H1 (cell line): ENCODE data around the gene ELF4. TPM values are rescaled to one million over a fixed set of nuclear protein-coding genes. Genes with fewer than 3 reads are reported as not detected.

ENCODE experiments used
- CTCF ChIA-PET: fragments of 300-600 bp; sonication (Branson Sonifier 250); formaldehyde crosslinking; loops from one replicate; lab custom pipeline; 2021; ENCODE audit not compliant: partially characterized antibody; lab: Charles Lee
- POLR2A ChIA-PET: fragments of 300-600 bp; sonication (Branson Sonifier 250); formaldehyde crosslinking; loops from one replicate; lab custom pipeline; 2021; ENCODE audit warnings: inconsistent platforms; ENCODE audit not compliant: partially characterized antibody; lab: Charles Lee
- DNase-seq, 2 experiments: peaks; one replicate each; pipeline versions ENCODE4 v3.0.0 to v3.0.0-alpha.2; 2010 to 2022; ENCODE audit warnings: low spot score in 2 of 2, low read depth in 1 of 2, mixed read lengths in 1 of 2
- FAIRE-seq: peaks from 2 replicates; lab custom pipeline; 2011; peaks lifted over from hg19 to GRCh38; lab: Jason Lieb, UNC
- H2AFZ ChIP-seq: 2 replicates; pipeline ENCODE4 v1.8.1; 2012; ENCODE audit warnings: low read length, inconsistent platforms
- H2AK5ac ChIP-seq: 2 replicates; pipeline ENCODE4 v1.6.1; 2013; ENCODE audit warnings: low read depth, low read length
- H2BK120ac ChIP-seq: replicated peaks from 2 replicates; pipeline ENCODE3; 2013; ENCODE audit warnings: low read depth, low read length, inconsistent platforms
- H2BK12ac ChIP-seq: 2 replicates; pipeline ENCODE4 v1.6.1; 2013; ENCODE audit warnings: low read depth, low read length
- H2BK15ac ChIP-seq: 2 replicates; pipeline ENCODE4 v1.6.1; 2013; ENCODE audit warnings: low read length
- H2BK20ac ChIP-seq: 2 replicates; pipeline ENCODE4 v1.6.1; 2013; ENCODE audit warnings: low read length
- H2BK5ac ChIP-seq: 2 replicates; pipeline ENCODE4 v1.6.1; 2013; ENCODE audit warnings: low read depth, low read length
- H3K14ac ChIP-seq: 2 replicates; pipeline ENCODE4 v1.6.1; 2013; ENCODE audit warnings: inconsistent platforms; ENCODE audit not compliant: insufficient read length
- H3K18ac ChIP-seq: 2 replicates; pipeline ENCODE4 v1.6.1; 2013; ENCODE audit warnings: low read length; ENCODE audit errors: extremely low read depth
- H3K23ac ChIP-seq: 2 replicates; pipeline ENCODE4 v1.6.1; 2013; ENCODE audit warnings: inconsistent platforms; ENCODE audit not compliant: insufficient read length
- H3K23me2 ChIP-seq: 2 replicates; pipeline ENCODE4 v1.6.1; 2013; ENCODE audit warnings: low read depth, low read length
- H3K27ac ChIP-seq: 2 replicates; pipeline ENCODE4 v1.6.1; 2011; ENCODE audit warnings: low read depth, low read length, inconsistent platforms
- H3K27me3 ChIP-seq, 4 experiments: replicated peaks in 1 of 4; 1 replicate in 1 of 4; 2 replicates in 3 of 4; pipeline versions ENCODE4 v1.6.1 to v1.8.1; 2011 to 2013; ENCODE audit warnings: low read length in 3 of 4, mild to moderate bottlenecking in 3 of 4, inconsistent platforms in 2 of 4, mixed read lengths in 2 of 4, moderate library complexity in 1 of 4; ENCODE audit not compliant: control insufficient read depth in 3 of 4, insufficient read depth in 3 of 4; ENCODE audit errors: extremely low read depth in 1 of 4
- H3K36me3 ChIP-seq, 4 experiments: 2 replicates each; pipeline versions ENCODE4 v1.6.1 to v1.8.1; 2011 to 2013; ENCODE audit warnings: mild to moderate bottlenecking in 4 of 4, low read length in 3 of 4, moderate library complexity in 2 of 4, control low read depth in 1 of 4, inconsistent platforms in 1 of 4; ENCODE audit not compliant: insufficient read depth in 4 of 4, control insufficient read depth in 2 of 4
- H3K4ac ChIP-seq: replicated peaks from 2 replicates; pipeline ENCODE3; 2013; ENCODE audit warnings: low read length, low read depth, mixed read lengths, inconsistent platforms; ENCODE audit not compliant: insufficient read length
- H3K4me1 ChIP-seq, 4 experiments: replicated peaks in 1 of 4; 1 replicate in 1 of 4; 2 replicates in 3 of 4; pipeline versions ENCODE4 v1.6.1 to v1.8.1; 2011 to 2013; ENCODE audit warnings: low read length in 3 of 4, inconsistent platforms in 2 of 4, mixed read lengths in 1 of 4; ENCODE audit not compliant: insufficient read depth in 4 of 4, control insufficient read depth in 3 of 4
- H3K4me2 ChIP-seq, 2 experiments: 2 replicates each; pipeline versions ENCODE4 v1.6.1 to v1.8.1; 2011 to 2013; ENCODE audit warnings: low read depth in 2 of 2, low read length in 2 of 2, control low read depth in 1 of 2, inconsistent platforms in 1 of 2, mild to moderate bottlenecking in 1 of 2; ENCODE audit not compliant: insufficient read depth in 1 of 2
- H3K4me3 ChIP-seq, 4 experiments: fragments of 200-600, 300-600 bp in 1 of 4; sonication (generic), shearing (Covaris generic), sonication (Bioruptor Twin) in 1 of 4; 2 replicates each; pipeline versions ENCODE4 v1.5.1 to v1.8.1; 2011 to 2016; ENCODE audit warnings: low read length in 4 of 4, low read depth in 3 of 4, control low read depth in 2 of 4, inconsistent platforms in 2 of 4, mild to moderate bottlenecking in 2 of 4, mixed read lengths in 1 of 4, moderate library complexity in 1 of 4; ENCODE audit not compliant: insufficient read depth in 2 of 4; ENCODE audit errors: extremely low read depth in 1 of 4
- H3K56ac ChIP-seq: replicated peaks from 2 replicates; pipeline ENCODE3; 2013; ENCODE audit warnings: low read depth, mild to moderate bottlenecking, mixed read lengths, low read length, inconsistent platforms; ENCODE audit not compliant: insufficient read length
- H3K79me1 ChIP-seq: 2 replicates; pipeline ENCODE4 v1.6.1; 2013; ENCODE audit warnings: low read depth, low read length, control low read depth
- H3K79me2 ChIP-seq, 2 experiments: 2 replicates each; pipeline versions ENCODE4 v1.6.1 to v1.8.1; 2012 to 2013; ENCODE audit warnings: low read length in 2 of 2, mild to moderate bottlenecking in 2 of 2, inconsistent platforms in 1 of 2; ENCODE audit not compliant: insufficient read depth in 2 of 2, control insufficient read depth in 1 of 2
- H3K9ac ChIP-seq, 4 experiments: replicated peaks in 1 of 4; 1 replicate in 1 of 4; 2 replicates in 3 of 4; pipeline versions ENCODE4 v1.6.1 to v1.8.1; 2011 to 2013; ENCODE audit warnings: low read depth in 3 of 4, low read length in 3 of 4, control low read depth in 2 of 4, mild to moderate bottlenecking in 2 of 4, moderate library complexity in 2 of 4, inconsistent platforms in 1 of 4; ENCODE audit errors: extremely low read depth in 1 of 4
- H3K9me3 ChIP-seq, 2 experiments: 2 replicates each; pipeline versions ENCODE4 v1.6.1 to v1.8.1; 2012 to 2013; ENCODE audit warnings: mild to moderate bottlenecking in 2 of 2, moderate library complexity in 2 of 2, control low read depth in 1 of 2, inconsistent platforms in 1 of 2, low read depth in 1 of 2, low read length in 1 of 2, mixed read lengths in 1 of 2; ENCODE audit not compliant: insufficient read depth in 2 of 2
- H4K20me1 ChIP-seq, 2 experiments: replicated peaks in 1 of 2; 2 replicates each; pipeline versions ENCODE3 to v1.8.1; 2011 to 2013; ENCODE audit warnings: inconsistent platforms in 2 of 2, low read length in 2 of 2, mild to moderate bottlenecking in 1 of 2; ENCODE audit not compliant: insufficient read depth in 2 of 2, control insufficient read depth in 1 of 2
- H4K5ac ChIP-seq: 2 replicates; pipeline ENCODE4 v1.6.1; 2013; ENCODE audit warnings: low read length, low read depth, mixed read lengths, inconsistent platforms; ENCODE audit not compliant: insufficient read length
- H4K8ac ChIP-seq: 2 replicates; pipeline ENCODE4 v1.8.0; 2013; ENCODE audit warnings: mild to moderate bottlenecking, moderate library complexity, low read length, inconsistent platforms; ENCODE audit not compliant: insufficient read depth; ENCODE audit errors: extremely low read depth
- H4K91ac ChIP-seq: replicated peaks from 2 replicates; pipeline ENCODE3; 2013; ENCODE audit warnings: low read length, mixed read lengths, inconsistent platforms; ENCODE audit not compliant: insufficient read length
- ATF3 ChIP-seq: IDR thresholded peaks from 2 replicates; pipeline ENCODE4 v1.6.1; 2011; ENCODE audit warnings: low read depth, mild to moderate bottlenecking, low read length; ENCODE audit not compliant: insufficient read depth
- BRCA1 ChIP-seq: IDR thresholded peaks from 2 replicates; pipeline ENCODE4 v1.6.1; 2012; ENCODE audit warnings: low read depth, low read length, improper control_type of control experiment
- CBX8 ChIP-seq: fragments of 300-800, 300-1000 bp; sonication (generic); IDR thresholded peaks from 2 replicates; pipeline ENCODE4 v1.7.1; 2016; ENCODE audit warnings: low read depth, low read length, borderline replicate concordance
- CHD1 ChIP-seq: IDR thresholded peaks from 2 replicates; pipeline ENCODE4 v1.6.1; 2012; ENCODE audit warnings: low read depth, low read length, improper control_type of control experiment
- EZH2 ChIP-seq: fragments of 200-600 bp; sonication (generic); IDR thresholded peaks from 2 replicates; pipeline ENCODE4 v1.7.1; 2012; ENCODE audit warnings: low read depth, mild to moderate bottlenecking, moderate library complexity, low read length, inconsistent platforms; ENCODE audit not compliant: severe bottlenecking
- KDM4A ChIP-seq: IDR thresholded peaks from one replicate; pipeline ENCODE4 v1.7.1; 2012; ENCODE audit warnings: low read depth, mild to moderate bottlenecking, moderate library complexity, low read length, inconsistent platforms; ENCODE audit not compliant: severe bottlenecking
- NANOG ChIP-seq: IDR thresholded peaks from 2 replicates; pipeline ENCODE4 v1.6.1; 2011; ENCODE audit warnings: low read length, low read depth, mild to moderate bottlenecking, inconsistent platforms; ENCODE audit not compliant: insufficient read depth, poor library complexity, severe bottlenecking
- POLR2A ChIP-seq, 2 experiments: IDR thresholded peaks; 1 replicate in 1 of 2; 2 replicates in 1 of 2; pipeline ENCODE4 v1.6.1; 2011; ENCODE audit warnings: low read depth in 2 of 2, low read length in 2 of 2, mild to moderate bottlenecking in 2 of 2; ENCODE audit errors: control extremely low read depth in 1 of 2
- RAD21 ChIP-seq, 2 experiments: IDR thresholded peaks in 1 of 2; conservative IDR thresholded peaks in 1 of 2; 2 replicates each; pipeline ENCODE4 v1.6.1; 2011; ENCODE audit warnings: low read depth in 2 of 2, low read length in 2 of 2, improper control_type of control experiment in 1 of 2, inconsistent platforms in 1 of 2, mild to moderate bottlenecking in 1 of 2, moderate library complexity in 1 of 2
- RBBP5 ChIP-seq: IDR thresholded peaks from 2 replicates; pipeline ENCODE4 v1.7.1; 2012; ENCODE audit warnings: low read depth, mild to moderate bottlenecking, inconsistent platforms, low read length, moderate library complexity, borderline replicate concordance
- SIX5 ChIP-seq: IDR thresholded peaks from 2 replicates; pipeline ENCODE4 v1.6.1; 2011; ENCODE audit warnings: mild to moderate bottlenecking, low read depth, low read length
- SP2 ChIP-seq: IDR thresholded peaks from 2 replicates; pipeline ENCODE4 v1.6.1; 2012; ENCODE audit warnings: mild to moderate bottlenecking, low read length, inconsistent platforms
- TAF7 ChIP-seq: optimal IDR thresholded peaks from 2 replicates; pipeline ENCODE3; 2011; ENCODE audit warnings: low read depth, mild to moderate bottlenecking, inconsistent platforms, low read length, moderate library complexity, borderline replicate concordance
- TCF12 ChIP-seq: IDR thresholded peaks from 2 replicates; pipeline ENCODE4 v1.6.1; 2011; ENCODE audit warnings: low read depth, mild to moderate bottlenecking, low read length
- YY1 ChIP-seq: IDR thresholded peaks from 2 replicates; pipeline ENCODE4 v1.6.1; 2011; ENCODE audit warnings: low read depth, mild to moderate bottlenecking, low read length
- WGBS, 2 experiments: shearing (Covaris generic) in 1 of 2; methylation state at CpG; one replicate each; pipeline versions ENCODE4 v1.1.6 to v1.1.7; 2013 to 2015; ENCODE audit warnings: low lambda C conversion rate in 2 of 2, mixed read lengths in 2 of 2, inconsistent platforms in 1 of 2, low coverage in 1 of 2, missing lambda C conversion rate in 1 of 2; ENCODE audit not compliant: insufficient replicate concordance in 2 of 2, insufficient coverage in 1 of 2, insufficient read length in 1 of 2; ENCODE audit errors: extremely low coverage in 1 of 2, missing lambda C conversion rate in 1 of 2; 5-methylcytosine and 5-hydroxymethylcytosine counted together
- polyA plus RNA-seq, 7 experiments: library from polyadenylated mRNA; depleted of rRNA in 3 of 7; stranded (reverse) in 5 of 7; unstranded in 2 of 7; fragments of >200 nt in 5 of 7; fragments of 200-250 nt in 2 of 7; gene quantifications; 1 replicate in 5 of 7; 2 replicates in 1 of 7; 4 replicates in 1 of 7; pipeline versions ENCODE4 v1.2.1 to v1.2.3, GENCODE V29; 2011 to 2013; ENCODE audit warnings: missing spikeins in 2 of 7, mixed read lengths in 2 of 7
- total RNA-seq: library from RNA; stranded (reverse); fragmentation: NEBNext Ultra II Directional; extraction: Animal tissue kit (Norgen Biotek cat#: 25700); gene quantifications from 2 replicates; pipeline ENCODE4 v1.2.1, GENCODE V29; 2021

Gene ELF4
- total and polyA plus RNA-seq, 2 of the 8 experiments (the other 6 are each of a cell fraction or from before 2014, with no cell fraction given): 1.8 to 2.0 TPM

- Histone ChIP-seq H4K8ac (no peak overlapping the region), H3K4ac (no peak overlapping the region), H4K5ac (no peak overlapping the region), H3K36me3 (no peaks in the 10 kb centered on the region), H4K20me1 (no peaks in the 10 kb centered on the region), H2BK12ac (no peak overlapping the region), H2AK5ac (no peak overlapping the region), H2BK120ac (no peak overlapping the region), H2BK15ac (no peak overlapping the region), H3K4me2 (no peak overlapping the region), H3K4me3 (no peak overlapping the region), H4K91ac (no peak overlapping the region), H3K4me1 (no peaks in the 10 kb centered on the region), H3K27ac (no peak overlapping the region), H3K9ac (no peak overlapping the region), H3K79me1 (no peaks in the 10 kb centered on the region), H3K56ac (no peak overlapping the region), H2BK5ac (no peak overlapping the region), H2AFZ (no peak overlapping the region), H3K23ac (no peak overlapping the region), H3K9me3 (no peaks in the 10 kb centered on the region), H3K14ac (no peak overlapping the region), H3K23me2 (no peaks in the 10 kb centered on the region), H3K27me3 (no peaks in the 10 kb centered on the region), H2BK20ac (no peak overlapping the region), H3K79me2 (no peaks in the 10 kb centered on the region), H3K18ac (no peak overlapping the region)
- no peak for FAIRE-seq
- POLR2A ChIA-PET: no interaction called here
- WGBS, 2 experiments: 81% methylated on average over 4 of the region's 4 CpGs; no CpG with 5 or more reads in 1 of the 2 experiments
- DNase-seq: no peak
- CTCF ChIA-PET: interaction anchor here (0.8 kb wide), 1 partner anchor 117 kb away, joined by 4 read pairs; no protein-coding TSS in a partner anchor
- TF ChIP-seq YY1 (no peak), RAD21 (IDR thresholded peaks at IDR 0.05 in 1 of 2, conservative IDR thresholded peaks at IDR 0.05 in 1 of 2; ENCODE audit: low read depth in 2 of 2, low read length in 2 of 2) (no peak), SP2 (no peak), RBBP5 (no peak), SIX5 (no peak), CHD1 (no peak), POLR2A (IDR thresholded peaks at IDR 0.05; ENCODE audit: control extremely low read depth in 1 of 2, low read depth in 2 of 2, low read length in 2 of 2) (no peak), NANOG (no peak), ATF3 (no peak), KDM4A (no peak), TCF12 (no peak), EZH2 (no peak), BRCA1 (no peak), CBX8 (no peak), TAF7 (no peak)
Measured at GRCh38 chrX:130075777-130076176, 34.5 kb downstream of the ELF4 start.
